ENCODE measurements around the gene CALCOCO1.

GRCh38 chr12:53717319-53717718 is 9.9 kb downstream of the CALCOCO1 start:
- TF ChIP-seq EP300 (IDR thresholded peaks at IDR 0.05): no peak
- TF ChIP-seq POLR2A (IDR thresholded peaks at IDR 0.05): no peak
- TF ChIP-seq CTCF (IDR thresholded peaks at IDR 0.05): no peak
- TF ChIP-seq POLR2AphosphoS5 (IDR thresholded peaks at IDR 0.05): no peak
